GM10266 (cell line): ENCODE data around the gene PHOSPHO2.
A peak's percentile ranks its signal among the peaks of the same experiment; 100 is the strongest.
"Not testable (repeated sequence)": the region's sequence is repeated elsewhere in the genome, so short reads cannot be mapped to it uniquely, and the experiment has no call there.

Source experiments
- DNase-seq: peaks from one replicate; pipeline ENCODE4 v3.0.0; 2012; ENCODE audit errors: extremely low spot score
- TF ChIP-seq, protein P1 (sequence below): IDR thresholded peaks from 2 replicates; pipeline ENCODE4 v1.5.1; 2012; ENCODE audit warnings: mild to moderate bottlenecking, low read depth; ENCODE audit not compliant: control insufficient read depth, insufficient read depth; ENCODE audit errors: missing control alignments

Gene PHOSPHO2

DNA sequence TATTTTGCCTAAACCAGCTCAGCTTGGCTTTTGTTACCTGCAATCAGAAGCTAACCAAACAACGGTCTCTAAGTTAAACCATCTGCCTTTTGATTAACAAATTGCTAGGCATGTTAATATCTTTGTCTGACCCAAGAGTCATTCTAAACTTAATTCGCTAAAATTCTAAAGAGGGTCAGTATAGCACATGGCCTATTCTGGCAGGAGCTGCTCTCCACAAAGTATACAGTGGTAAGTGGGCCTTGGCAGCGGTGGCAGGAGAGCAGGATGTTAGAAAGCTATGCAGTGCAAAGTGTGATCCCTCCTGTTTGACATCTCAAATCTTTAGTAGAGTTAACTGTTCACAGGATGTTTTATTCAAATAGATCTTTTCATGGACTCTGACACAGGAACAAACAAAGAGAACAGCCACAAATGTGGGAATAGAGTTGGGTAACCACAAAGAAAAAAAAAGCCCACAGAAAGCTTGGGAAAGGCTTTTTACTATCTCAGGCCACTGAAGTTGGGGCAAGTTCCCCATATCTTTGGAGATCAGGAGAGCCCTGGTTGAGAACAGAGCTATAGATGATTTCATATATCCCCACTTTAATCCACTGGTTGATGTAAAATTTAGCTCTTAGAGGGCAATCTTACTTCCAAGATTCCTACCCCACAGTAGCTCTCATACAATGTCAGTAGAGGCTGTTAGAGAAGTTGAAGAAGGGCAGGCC is 10.7 kb upstream of the PHOSPHO2 start:
- TF ChIP-seq, protein P1, sequence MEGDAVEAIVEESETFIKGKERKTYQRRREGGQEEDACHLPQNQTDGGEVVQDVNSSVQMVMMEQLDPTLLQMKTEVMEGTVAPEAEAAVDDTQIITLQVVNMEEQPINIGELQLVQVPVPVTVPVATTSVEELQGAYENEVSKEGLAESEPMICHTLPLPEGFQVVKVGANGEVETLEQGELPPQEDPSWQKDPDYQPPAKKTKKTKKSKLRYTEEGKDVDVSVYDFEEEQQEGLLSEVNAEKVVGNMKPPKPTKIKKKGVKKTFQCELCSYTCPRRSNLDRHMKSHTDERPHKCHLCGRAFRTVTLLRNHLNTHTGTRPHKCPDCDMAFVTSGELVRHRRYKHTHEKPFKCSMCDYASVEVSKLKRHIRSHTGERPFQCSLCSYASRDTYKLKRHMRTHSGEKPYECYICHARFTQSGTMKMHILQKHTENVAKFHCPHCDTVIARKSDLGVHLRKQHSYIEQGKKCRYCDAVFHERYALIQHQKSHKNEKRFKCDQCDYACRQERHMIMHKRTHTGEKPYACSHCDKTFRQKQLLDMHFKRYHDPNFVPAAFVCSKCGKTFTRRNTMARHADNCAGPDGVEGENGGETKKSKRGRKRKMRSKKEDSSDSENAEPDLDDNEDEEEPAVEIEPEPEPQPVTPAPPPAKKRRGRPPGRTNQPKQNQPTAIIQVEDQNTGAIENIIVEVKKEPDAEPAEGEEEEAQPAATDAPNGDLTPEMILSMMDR: no peak
- no peak for DNase-seq

DNA sequence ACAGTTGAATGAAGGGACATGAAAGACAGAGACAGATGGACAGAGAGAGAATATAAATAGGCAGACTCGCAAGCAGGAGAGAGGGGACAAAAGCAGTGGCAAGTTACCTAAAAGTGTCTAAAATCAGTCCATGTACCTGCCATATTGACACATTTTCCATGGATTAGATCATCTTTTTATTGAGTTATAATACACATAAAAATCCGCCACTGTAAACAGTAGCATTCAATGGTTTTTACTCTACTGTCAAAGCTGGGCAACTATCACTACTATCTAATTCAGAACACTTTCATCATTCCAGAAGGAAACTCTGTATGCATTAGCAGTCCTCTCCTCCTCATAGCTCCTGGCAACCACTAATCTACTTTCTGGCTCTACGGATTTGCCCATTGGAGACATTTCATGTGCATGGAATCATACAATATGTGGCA is 10.1 kb upstream of the PHOSPHO2 start:
- DNase-seq: no peak
- TF ChIP-seq, protein P1: no peak

GRCh38 chr2:169684712-169685111 is 9.6 kb upstream of the PHOSPHO2 start:
- DNase-seq: not testable (repeated sequence)

- DNase-seq: not testable (repeated sequence)
Observed at GRCh38 chr2:169686825-169687224, 7.4 kb upstream of the PHOSPHO2 start.

DNA sequence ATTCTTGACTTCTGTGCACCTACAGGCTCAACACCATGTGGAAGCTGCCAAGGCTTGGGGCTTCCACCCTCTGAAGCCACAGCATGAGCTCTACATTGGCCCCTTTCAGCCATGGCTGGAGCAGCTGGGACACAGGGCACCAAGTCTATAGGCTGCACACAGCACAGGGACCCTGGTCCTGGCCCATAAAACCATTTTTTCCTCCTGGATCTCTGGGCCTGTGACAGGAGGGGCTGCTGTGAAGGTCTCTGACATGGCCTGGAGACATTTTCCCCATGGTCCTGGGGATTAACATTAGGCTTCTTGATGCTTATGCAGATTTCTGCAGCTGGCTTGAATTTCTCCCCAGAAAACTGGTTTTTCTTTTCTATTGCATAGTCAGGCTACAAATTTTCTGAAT is 6.3 kb upstream of the PHOSPHO2 start:
- DNase-seq: not testable (repeated sequence)

DNA sequence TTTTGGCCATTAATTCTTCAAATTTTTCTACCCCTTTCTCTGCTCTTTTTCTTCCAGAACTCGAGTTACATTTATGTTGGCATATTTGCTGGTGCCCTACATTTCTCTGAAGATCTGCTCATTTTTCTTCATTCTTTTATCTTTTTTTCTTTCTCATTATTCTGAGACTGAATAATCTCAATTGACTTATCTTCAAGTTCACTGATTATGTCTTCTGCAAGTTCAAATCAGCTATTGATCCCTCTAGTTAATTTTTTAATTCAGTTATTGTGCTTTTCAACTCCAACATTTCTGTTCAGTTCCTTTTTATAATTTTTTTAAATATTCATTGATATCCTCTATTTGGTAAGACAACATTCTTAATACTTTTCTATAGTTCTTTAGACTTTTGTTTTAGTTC is 3.3 kb upstream of the PHOSPHO2 start:
- no peak for DNase-seq
- TF ChIP-seq, protein P1: no peak

- TF ChIP-seq, protein P1: no peak
Observed at GRCh38 chr2:169692718-169693117, 1.6 kb upstream of the PHOSPHO2 start.

DNA sequence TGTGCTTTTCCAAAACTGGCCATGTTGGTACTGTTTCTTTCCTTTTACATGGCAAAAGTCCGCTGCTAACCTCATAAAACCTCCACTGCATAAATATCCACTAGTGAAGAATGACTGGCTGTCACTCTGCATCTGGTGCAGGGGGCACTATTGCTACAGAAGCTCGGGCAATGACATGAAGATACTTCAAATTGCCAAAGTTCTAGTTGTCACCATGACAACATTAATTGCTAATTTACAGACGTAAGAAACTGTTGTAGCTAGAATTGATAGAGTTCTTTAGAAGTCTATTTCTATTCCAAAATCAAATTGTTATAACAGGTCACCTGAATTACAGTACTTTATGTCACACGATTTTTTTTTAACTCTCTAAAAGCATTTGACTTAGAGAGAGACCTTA is 909 bp upstream of the PHOSPHO2 start:
- no peak for DNase-seq
- TF ChIP-seq, protein P1: peak; percentile 38

More at GRCh38 chr2:169692718-169693117, 1.6 kb upstream of the PHOSPHO2 start:
- DNase-seq: no peak

GRCh38 chr2:169694894-169695260 is 608 bp downstream of the PHOSPHO2 start:
- TF ChIP-seq, protein P1: no peak
- no peak for DNase-seq
